Pancreas (tissue), 10 donors: ENCODE results near the gene CFHR2. TPM values are rescaled to one million over a fixed set of nuclear protein-coding genes. Genes with fewer than 3 reads are reported as not detected.
"Not testable (repeated sequence)": the region's sequence is repeated elsewhere in the genome, so short reads cannot be mapped to it uniquely, and the experiment has no call there.

Experiments
- ATAC-seq, 4 donors: fragments of 200-7000 bp; cut with Tn5 transposase; one replicate each; pipeline versions ENCODE4 v1.8.0 to v1.9.1; 2020; ENCODE audit warnings: mild to moderate bottlenecking in 4 of 4, moderate library complexity in 4 of 4
- DNase-seq, 6 donors: peaks; one replicate each; pipeline ENCODE4 v3.0.0-alpha.2; 2020
- FAIRE-seq: peaks from 2 replicates; lab custom pipeline; 2012; peaks lifted over from hg19 to GRCh38; lab: Jason Lieb, UNC
- H3K27ac ChIP-seq, 4 donors: fragments of 200-600 bp; sonication (generic); 1 replicate in 3 of 4; 2 replicates in 1 of 4; pipeline versions ENCODE4 v1.5.0 to v1.8.0; 2020
- H3K27me3 ChIP-seq, 4 donors: fragments of 200-600 bp; one replicate each; pipeline ENCODE4 v1.8.0; 2021
- H3K36me3 ChIP-seq, 3 donors: fragments of 200-600 bp; sonication (generic) in 1 of 3; one replicate each; pipeline versions ENCODE4 v1.5.0 to v1.8.0; 2020 to 2021
- H3K4me1 ChIP-seq, 3 donors: fragments of 200-600 bp; one replicate each; pipeline ENCODE4 v1.8.0; 2021
- H3K4me3 ChIP-seq, 4 donors: fragments of 200-600 bp; sonication (generic) in 2 of 4; one replicate each; pipeline versions ENCODE4 v1.5.0 to v1.8.0; 2020 to 2021
- H3K9me3 ChIP-seq, 4 donors: fragments of 200-600 bp; one replicate each; pipeline ENCODE4 v1.8.0; 2021
- WGBS, 2 donors: extraction: QIAGEN DNeasy Blood & Tissue Kit; methylation state at CpG; one replicate each; pipeline ENCODE4 v1.1.7; 2013; 5-methylcytosine and 5-hydroxymethylcytosine counted together
- intact Hi-C, 3 donors: fragments of 100-400 bp; cut with DNase I; formaldehyde crosslinking; loops; one replicate each; pipeline versions ENCODE4 v1.11.1 to v1.14.2; 2022
- polyA plus RNA-seq, 2 donors: library from polyadenylated mRNA; stranded (reverse); fragments of 200-250 nt; gene quantifications; one replicate each; pipeline ENCODE4 v1.2.3, GENCODE V29; 2013
- total RNA-seq, 6 donors: library from RNA; stranded (reverse); fragmentation: NEBNext Ultra II Directional in 4 of 6; extraction: Animal tissue kit (Norgen Biotek cat#: 25700) in 4 of 6; gene quantifications; one replicate each; pipeline versions ENCODE4 v1.2.1 to v1.2.4, GENCODE V29; 2021 to 2023
- TF ChIP-seq, protein P1 (sequence below), 4 donors: fragments of 200-600 bp; sonication (generic) in 3 of 4; IDR thresholded peaks; one replicate each; pipeline versions ENCODE4 v1.5.0 to v1.8.0; 2021; ENCODE audit warnings: antibody characterized with exemption in 4 of 4
- donor health status: healthy with polysubstance abuse.
- donor health status: DM: no; HTN: no; CAD: no; lungs with moderate emphysema.
- donor health status: DM: no; HTN: no; CAD: no.
- donor health status: control.
- donor health status: control.
- donor health status: Bipolar disorder and iron deficiency.
- donor health status: DM: yes; HTN: yes; CAD: no.
- donor health status: DM: no; HTN: no; CAD: no.
- donor health status: DM: no; HTN: no; CAD: no.
- donor health status: DM: yes; HTN: yes; CAD: no.

CFHR2 gene
- total and polyA plus RNA-seq, 8 donors = 0.25 to 0.28 TPM; not detected in 6

DNA sequence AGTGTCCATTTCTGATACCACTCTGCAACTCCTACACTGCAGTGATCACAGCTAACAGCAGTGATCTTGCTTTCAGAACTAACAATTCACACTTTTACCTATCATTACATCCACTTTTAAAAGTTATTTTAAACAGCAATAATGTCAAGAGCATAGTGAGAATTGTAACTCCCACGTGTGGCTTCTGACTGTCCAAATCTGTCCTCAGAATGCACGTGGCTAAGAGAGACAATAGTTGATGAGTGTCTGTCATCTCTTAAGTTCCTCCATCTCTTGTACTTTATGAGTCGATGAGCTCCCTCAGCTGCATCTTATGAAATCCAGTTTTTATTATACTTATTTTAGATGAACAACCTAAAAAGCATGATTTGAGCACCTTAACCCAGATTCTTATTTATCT lies 17.3 kb downstream of the CFHR2 start:
- TF ChIP-seq, protein P1, sequence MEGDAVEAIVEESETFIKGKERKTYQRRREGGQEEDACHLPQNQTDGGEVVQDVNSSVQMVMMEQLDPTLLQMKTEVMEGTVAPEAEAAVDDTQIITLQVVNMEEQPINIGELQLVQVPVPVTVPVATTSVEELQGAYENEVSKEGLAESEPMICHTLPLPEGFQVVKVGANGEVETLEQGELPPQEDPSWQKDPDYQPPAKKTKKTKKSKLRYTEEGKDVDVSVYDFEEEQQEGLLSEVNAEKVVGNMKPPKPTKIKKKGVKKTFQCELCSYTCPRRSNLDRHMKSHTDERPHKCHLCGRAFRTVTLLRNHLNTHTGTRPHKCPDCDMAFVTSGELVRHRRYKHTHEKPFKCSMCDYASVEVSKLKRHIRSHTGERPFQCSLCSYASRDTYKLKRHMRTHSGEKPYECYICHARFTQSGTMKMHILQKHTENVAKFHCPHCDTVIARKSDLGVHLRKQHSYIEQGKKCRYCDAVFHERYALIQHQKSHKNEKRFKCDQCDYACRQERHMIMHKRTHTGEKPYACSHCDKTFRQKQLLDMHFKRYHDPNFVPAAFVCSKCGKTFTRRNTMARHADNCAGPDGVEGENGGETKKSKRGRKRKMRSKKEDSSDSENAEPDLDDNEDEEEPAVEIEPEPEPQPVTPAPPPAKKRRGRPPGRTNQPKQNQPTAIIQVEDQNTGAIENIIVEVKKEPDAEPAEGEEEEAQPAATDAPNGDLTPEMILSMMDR (IDR thresholded peaks at IDR 0.05) = no peak
- WGBS, 2 donors = 42 to 57% methylated on average over 3 of the region's 3 CpGs
- no peak for FAIRE-seq

DNA sequence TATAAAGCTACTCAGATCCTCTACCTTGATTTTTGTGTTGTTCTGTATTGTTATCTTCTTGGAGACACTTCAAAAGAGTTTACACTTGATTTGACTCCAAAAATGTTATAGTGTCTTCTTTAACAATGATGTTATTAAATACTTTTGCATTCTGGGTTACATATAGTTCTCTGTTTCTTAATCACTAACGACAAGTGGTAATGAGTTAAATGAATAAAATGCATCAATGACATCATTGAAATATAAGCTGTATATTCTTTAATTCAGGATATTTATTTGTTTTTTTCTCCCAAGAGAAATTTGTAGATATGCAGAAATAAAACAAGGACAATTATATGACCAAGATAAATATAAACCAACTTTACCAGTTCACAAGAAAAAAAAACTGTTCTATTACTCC lies 26.6 kb downstream of the CFHR2 start:
- Histone ChIP-seq H3K27me3 (no peaks in the 10 kb centered on the region), H3K27ac (no peak overlapping the region), H3K4me1 (no peaks in the 10 kb centered on the region), H3K9me3 (no peaks in the 10 kb centered on the region), H3K36me3 (no peaks in the 10 kb centered on the region), H3K4me3 (no peak overlapping the region)
- WGBS, 2 donors = 69 to 77% methylated on average over 1 of the region's 1 CpG
- TF ChIP-seq, protein P1 (IDR thresholded peaks at IDR 0.05) = no peak
- FAIRE-seq (no peak), ATAC-seq (no peak), DNase-seq (no peak)
- intact Hi-C loops = no loop called here

More for the DNA sequence above, 17.3 kb downstream of the CFHR2 start:
- ATAC-seq = no peak
- Histone ChIP-seq H3K27ac (no peak overlapping the region), H3K4me3 (no peak overlapping the region), H3K4me1 (no peaks in the 10 kb centered on the region), H3K9me3 (no peaks in the 10 kb centered on the region), H3K36me3 (no peaks in the 10 kb centered on the region), H3K27me3 (no peaks in the 10 kb centered on the region)
- intact Hi-C loops = no loop called here
- no peak for DNase-seq

DNA sequence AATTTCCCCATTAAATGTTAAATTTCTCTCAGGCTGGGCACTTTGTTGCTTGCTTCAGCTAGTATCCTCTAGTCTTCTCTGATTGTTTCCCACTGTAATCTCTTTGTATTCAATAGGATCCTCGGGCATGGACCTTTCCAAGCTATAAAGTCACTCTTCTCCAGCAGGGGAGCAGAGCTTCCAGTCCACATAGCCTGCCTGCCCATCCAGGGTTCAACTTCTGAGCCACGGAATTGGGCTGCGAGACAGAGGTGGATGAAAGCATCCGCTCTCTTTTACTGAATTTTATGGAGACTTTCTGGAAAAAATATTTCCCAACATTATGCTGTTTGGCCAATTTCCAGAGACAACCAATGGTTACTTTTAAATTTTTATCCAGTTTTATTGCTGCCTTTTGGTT lies 32.7 kb downstream of the CFHR2 start:
- Histone ChIP-seq H3K27me3 (no peaks in the 10 kb centered on the region), H3K4me1 (no peaks in the 10 kb centered on the region), H3K36me3 (no peaks in the 10 kb centered on the region), H3K27ac (no peak overlapping the region), H3K4me3 (no peak overlapping the region), H3K9me3 (no peaks in the 10 kb centered on the region)
- no peak for FAIRE-seq
- DNase-seq = no peak
- 81% methylated on average over 4 of the region's 4 CpGs for WGBS, 2 donors
- intact Hi-C loops = no loop called here
- TF ChIP-seq, protein P1 (IDR thresholded peaks at IDR 0.05) = no peak
- no peak for ATAC-seq

GRCh38 chr1:196977278-196977677 lies 33.7 kb downstream of the CFHR2 start, which contains the start of gene CFHR5:
Gene CFHR5 (plus strand): TSS chr1:196977556. CDS start chr1:196977665, 109 bp downstream.
- Histone ChIP-seq H3K9me3 (no peaks in the 10 kb centered on the region), H3K36me3 (no peaks in the 10 kb centered on the region), H3K4me1 (no peaks in the 10 kb centered on the region), H3K4me3 (no peak within 1 kb of the TSS), H3K27ac (no peak within 1 kb of the TSS), H3K27me3 (no peaks in the 10 kb centered on the region)
- ATAC-seq (no peak), FAIRE-seq (no peak), DNase-seq (no peak)
- 33 to 40% methylated on average over 5 of the region's 5 CpGs for WGBS, 2 donors
- TF ChIP-seq, protein P1 (IDR thresholded peaks at IDR 0.05) = no peak
- intact Hi-C loops = no loop called here

DNA sequence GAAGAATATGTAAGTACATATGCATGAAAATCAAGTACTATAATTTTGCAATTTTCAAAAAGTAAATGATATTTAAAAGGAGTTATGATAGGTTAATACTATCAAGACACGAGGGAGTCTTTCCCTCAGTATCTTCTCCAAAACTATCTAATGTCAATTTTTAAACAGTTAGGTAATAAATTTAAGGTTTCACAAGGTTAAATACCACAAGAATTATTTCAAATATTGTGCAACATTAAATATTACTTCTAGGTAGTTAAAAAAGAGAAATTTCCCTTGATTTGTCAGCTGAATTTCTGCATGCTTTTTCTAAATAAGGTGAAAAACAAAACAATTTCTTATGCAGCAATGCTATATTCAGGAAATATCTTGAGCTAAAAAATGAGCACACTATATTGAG lies 37.3 kb downstream of the CFHR2 start:
- Histone ChIP-seq H3K9me3 (no peaks in the 10 kb centered on the region), H3K4me3 (no peak overlapping the region), H3K27ac (no peak overlapping the region), H3K36me3 (no peaks in the 10 kb centered on the region), H3K27me3 (no peaks in the 10 kb centered on the region), H3K4me1 (no peaks in the 10 kb centered on the region)
- DNase-seq (no peak), FAIRE-seq (no peak), ATAC-seq (no peak)
- intact Hi-C loops = no loop called here
- TF ChIP-seq, protein P1 (IDR thresholded peaks at IDR 0.05) = no peak
- 71 to 85% methylated on average over 1 of the region's 1 CpG for whole genome bisulfite sequencing, 2 donors

DNA sequence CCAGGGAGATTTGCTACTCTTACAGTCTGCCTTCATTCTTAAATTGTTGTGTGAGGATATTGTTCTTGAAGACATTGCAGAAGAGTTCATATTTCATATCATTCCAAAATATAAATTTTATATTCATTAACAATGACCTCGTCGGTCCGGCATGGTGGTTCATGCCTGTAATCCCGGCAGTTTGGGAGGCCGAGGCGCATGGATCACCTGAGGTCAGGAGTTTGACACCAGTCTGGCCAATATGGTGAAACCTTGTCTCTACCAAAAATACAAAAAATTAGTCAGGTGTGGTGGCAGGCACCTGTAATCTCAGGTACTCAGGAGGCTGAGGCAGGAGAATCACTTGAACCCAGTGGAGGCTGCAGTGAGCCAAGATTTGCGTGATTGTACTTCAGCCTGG lies 38.7 kb downstream of the CFHR2 start:
- WGBS, 2 donors = 76 to 89% methylated on average over 7 of the region's 7 CpGs
- H3K36me3 ChIP-seq, H3K27ac ChIP-seq, H3K4me3 ChIP-seq, ATAC-seq, H3K27me3 ChIP-seq, H3K4me1 ChIP-seq, H3K9me3 ChIP-seq, FAIRE-seq, intact Hi-C loops, DNase-seq: not testable (repeated sequence)

DNA sequence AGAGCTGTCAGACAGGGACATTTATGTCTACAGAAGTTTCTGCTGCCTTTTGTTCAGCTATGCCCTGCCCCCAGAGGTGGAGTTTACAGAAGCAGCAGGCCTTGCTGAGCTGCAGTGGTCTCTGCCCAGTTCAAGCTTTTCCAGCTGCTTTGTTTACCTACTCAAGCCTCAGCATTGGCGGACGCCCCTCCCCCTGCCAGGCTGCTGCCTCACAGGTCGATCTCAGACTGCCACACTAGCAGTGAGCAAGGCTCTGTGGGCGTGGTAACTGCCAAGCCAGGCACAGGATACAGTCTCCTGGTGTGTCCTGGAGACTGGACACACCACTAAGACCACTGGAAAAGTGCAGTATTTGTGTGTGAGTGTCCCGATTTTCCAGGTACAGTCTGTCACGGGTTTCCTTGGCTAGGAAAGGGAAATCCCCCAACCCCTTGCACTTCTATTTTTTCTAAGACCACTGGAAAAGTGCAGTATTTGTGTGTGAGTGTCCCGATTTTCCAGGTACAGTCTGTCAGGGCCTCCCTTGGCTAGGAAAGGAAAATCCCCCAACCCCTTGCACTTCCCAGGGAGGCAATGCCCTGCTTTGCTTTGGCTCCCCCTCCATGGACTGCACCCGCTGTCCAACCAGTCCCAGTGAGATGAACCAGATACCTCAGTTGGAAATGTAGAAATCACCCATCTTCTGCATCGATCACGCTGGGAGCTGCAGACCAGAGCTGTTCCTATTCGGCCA lies 48.5 kb downstream of the CFHR2 start:
- 36% methylated on average over 11 of the region's 11 CpGs for WGBS, 2 donors
- H3K27ac ChIP-seq, intact Hi-C loops, H3K27me3 ChIP-seq, H3K36me3 ChIP-seq, H3K9me3 ChIP-seq, FAIRE-seq, H3K4me1 ChIP-seq, H3K4me3 ChIP-seq: not testable (repeated sequence)
- peak; percentile 74 to 98 (median 84) for ATAC-seq
- DNase-seq = peak; percentile 72 to 85 (median 80)
